DMS114 treated with DMSO at 0.1 percent for 48 hours (cell line): ENCODE measurements around the gene CRIP3.

Experiments used
- DNase-seq: peaks from one replicate; lab custom pipeline; 2025; ENCODE audit not compliant: unreplicated experiment; lab: John Stamatoyannopoulos, UW

The CRIP3 gene

GRCh38 chr6:43290905-43291355 is 17.7 kb downstream of the CRIP3 start:
- no peak for DNase-seq

- DNase-seq: no peak
Observed at GRCh38 chr6:43290339-43290904, 18.2 kb downstream of the CRIP3 start.

GRCh38 chr6:43287717-43288679 is 20.6 kb downstream of the CRIP3 start:
- DNase-seq: no peak

GRCh38 chr6:43286980-43287716 is 21.5 kb downstream of the CRIP3 start:
- no peak for DNase-seq

- no peak for DNase-seq
Observed at GRCh38 chr6:43286456-43286979, 22.1 kb downstream of the CRIP3 start.

- no peak for DNase-seq
Observed at GRCh38 chr6:43285832-43286231, 22.8 kb downstream of the CRIP3 start.

GRCh38 chr6:43284991-43285781 is 23.4 kb downstream of the CRIP3 start:
- DNase-seq: no peak

- no peak for DNase-seq
Observed at GRCh38 chr6:43283905-43284304, 24.7 kb downstream of the CRIP3 start.

GRCh38 chr6:43283514-43283901 is 25.1 kb downstream of the CRIP3 start:
- DNase-seq: no peak

- DNase-seq: no peak
Observed at GRCh38 chr6:43282636-43283513, 25.8 kb downstream of the CRIP3 start.

- DNase-seq: no peak
Observed at GRCh38 chr6:43282060-43282459, 26.6 kb downstream of the CRIP3 start.

GRCh38 chr6:43280234-43280633 is 28.4 kb downstream of the CRIP3 start:
- no peak for DNase-seq

- DNase-seq: no peak
Observed at GRCh38 chr6:43278524-43279078, 30.0 kb downstream of the CRIP3 start.

- DNase-seq: no peak
Observed at GRCh38 chr6:43277643-43278523, 30.7 kb downstream of the CRIP3 start.

- DNase-seq: no peak
Observed at GRCh38 chr6:43277306-43277642, 31.4 kb downstream of the CRIP3 start.

GRCh38 chr6:43276577-43277305 is 31.9 kb downstream of the CRIP3 start:
- no peak for DNase-seq

GRCh38 chr6:43275801-43276576 is 32.6 kb downstream of the CRIP3 start:
- DNase-seq: no peak
